Mesodermal cell (in vitro differentiated cells): Measurements from ENCODE around the gene FAM83B.
"Not testable (repeated sequence)": the region's sequence is repeated elsewhere in the genome, so short reads cannot be mapped to it uniquely, and the experiment has no call there.

Experiments
- H3K27ac ChIP-seq: 2 replicates; pipeline ENCODE4 v1.7.0; 2013; ENCODE audit warnings: mild to moderate bottlenecking, low read depth, low read length, moderate library complexity; ENCODE audit not compliant: severe bottlenecking
- H3K36me3 ChIP-seq: 2 replicates; pipeline ENCODE4 v1.7.1; 2013; ENCODE audit warnings: mild to moderate bottlenecking, low read length, moderate library complexity; ENCODE audit not compliant: control insufficient read depth, insufficient read depth
- H3K4me1 ChIP-seq: one replicate; pipeline ENCODE4 v1.7.1; 2013; ENCODE audit warnings: mild to moderate bottlenecking, low read length; ENCODE audit not compliant: insufficient read depth, control insufficient read depth, poor library complexity, severe bottlenecking
- H3K4me3 ChIP-seq: 2 replicates; pipeline ENCODE4 v1.7.0; 2013; ENCODE audit warnings: low read length, control low read depth, mild to moderate bottlenecking; ENCODE audit not compliant: insufficient read depth, poor library complexity, severe bottlenecking; ENCODE audit errors: extremely low read depth
- H3K9me3 ChIP-seq: 2 replicates; pipeline ENCODE4 v1.7.1; 2013; ENCODE audit warnings: mild to moderate bottlenecking, low read length, moderate library complexity; ENCODE audit not compliant: control insufficient read depth
- WGBS, 2 experiments: methylation state at CpG; one replicate each; pipeline ENCODE4 v1.1.5; 2013; ENCODE audit warnings: missing lambda C conversion rate in 2 of 2; ENCODE audit not compliant: insufficient coverage in 2 of 2; 5-methylcytosine and 5-hydroxymethylcytosine counted together

The FAM83B gene

DNA sequence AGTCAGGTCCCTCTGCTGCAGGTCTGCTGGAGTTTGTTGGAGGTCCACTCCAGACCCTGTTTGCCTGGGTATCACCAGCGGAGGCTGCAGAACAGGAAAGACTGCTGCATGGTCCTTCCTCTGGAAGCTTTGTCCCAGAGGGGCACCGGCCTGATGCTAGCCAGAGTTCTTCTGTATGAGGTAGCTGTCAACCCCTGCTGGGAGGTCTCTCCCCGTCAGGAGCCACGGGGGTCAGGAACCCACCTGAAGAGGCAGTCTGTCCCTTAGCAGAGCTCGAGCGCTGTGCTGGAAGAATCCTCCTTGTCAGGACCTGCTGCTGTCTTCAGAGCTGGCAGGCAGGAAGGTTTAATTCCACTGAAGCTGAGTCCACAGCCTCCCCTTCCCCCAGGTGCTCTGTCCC, 22.3 kb upstream of the FAM83B start:
- not testable (repeated sequence) for H3K27ac ChIP-seq, H3K4me1 ChIP-seq, H3K36me3 ChIP-seq, H3K9me3 ChIP-seq, H3K4me3 ChIP-seq
- 88 to 97% methylated on average over 5 of the region's 6 CpGs for WGBS, 2 experiments

DNA sequence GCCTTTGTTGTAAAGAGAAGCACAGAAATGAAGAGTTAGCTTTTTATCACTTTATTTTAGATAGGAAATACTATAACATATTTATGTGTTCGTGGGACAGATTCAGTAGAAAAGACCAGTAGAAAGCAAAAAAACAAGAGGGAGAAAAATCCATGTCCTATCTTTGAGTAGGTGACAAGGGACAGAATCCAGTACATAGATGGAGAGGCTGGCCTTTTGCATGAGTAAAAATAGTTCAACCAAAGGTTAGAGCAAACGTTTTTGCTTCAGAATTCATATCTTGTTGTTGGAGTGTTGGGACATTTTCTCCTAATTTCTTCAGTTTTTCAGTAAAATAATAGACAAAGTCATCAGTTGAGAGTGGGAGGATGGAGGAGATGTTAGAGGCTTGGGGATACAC, 19.6 kb upstream of the FAM83B start:
- Histone ChIP-seq H3K4me1 (no peaks in the 10 kb centered on the region), H3K9me3 (no peaks in the 10 kb centered on the region), H3K36me3 (no peaks in the 10 kb centered on the region), H3K4me3 (no peak overlapping the region), H3K27ac (no peak overlapping the region)
- no CpG with 5 or more reads among the region's 2 CpGs for WGBS, 2 experiments

DNA sequence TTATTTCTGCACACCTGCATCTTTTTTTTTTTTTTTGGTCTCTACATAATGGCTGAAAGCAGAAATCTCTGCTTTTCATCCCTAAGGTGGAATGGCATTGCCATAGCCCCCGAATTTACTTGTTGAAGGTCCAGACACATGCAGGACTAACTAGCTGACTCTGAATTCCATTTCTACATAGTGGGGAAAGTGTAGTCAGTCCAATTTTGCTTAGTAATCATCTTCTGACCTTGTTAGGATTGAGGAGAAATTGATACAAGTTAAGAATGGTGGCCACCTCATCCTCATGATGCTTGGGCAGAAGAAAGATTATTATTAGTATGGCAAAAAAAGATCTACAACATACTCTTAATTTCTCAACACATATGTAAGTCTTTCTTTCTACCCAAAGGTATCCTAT, 16.4 kb upstream of the FAM83B start:
- WGBS, 2 experiments: no CpG with 5 or more reads among the region's 1 CpG
- Histone ChIP-seq H3K36me3 (no peaks in the 10 kb centered on the region), H3K27ac (no peak overlapping the region), H3K4me3 (no peak overlapping the region), H3K9me3 (no peaks in the 10 kb centered on the region), H3K4me1 (no peaks in the 10 kb centered on the region)

DNA sequence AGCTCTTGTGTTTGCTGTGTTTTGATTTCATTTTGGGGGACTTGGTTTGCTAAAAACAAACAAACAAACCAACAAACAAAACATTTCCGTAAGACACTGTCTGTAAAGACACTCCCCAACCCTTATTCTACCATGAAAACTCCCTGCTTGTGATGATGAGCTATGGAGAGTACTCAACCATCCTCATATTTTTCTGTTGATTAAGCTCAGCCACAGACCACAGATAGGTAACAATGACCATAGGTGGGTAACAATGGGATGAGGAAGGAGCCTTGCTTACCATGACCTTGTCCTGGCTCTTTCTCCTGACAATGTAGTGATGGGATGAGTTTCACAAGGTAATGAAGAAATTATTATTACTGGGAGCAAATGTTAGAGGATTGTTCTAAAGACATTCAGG, 11.4 kb upstream of the FAM83B start:
- no peaks in the 10 kb centered on the region for H3K9me3 ChIP-seq
- no peak overlapping the region for H3K27ac ChIP-seq
- whole genome bisulfite sequencing, 2 experiments: 100% methylated on average over 1 of the region's 1 CpG; no CpG with 5 or more reads in 1 of the 2 experiments
- no peak overlapping the region for H3K4me3 ChIP-seq
- no peaks in the 10 kb centered on the region for H3K36me3 ChIP-seq
- H3K4me1 ChIP-seq: no peaks in the 10 kb centered on the region

DNA sequence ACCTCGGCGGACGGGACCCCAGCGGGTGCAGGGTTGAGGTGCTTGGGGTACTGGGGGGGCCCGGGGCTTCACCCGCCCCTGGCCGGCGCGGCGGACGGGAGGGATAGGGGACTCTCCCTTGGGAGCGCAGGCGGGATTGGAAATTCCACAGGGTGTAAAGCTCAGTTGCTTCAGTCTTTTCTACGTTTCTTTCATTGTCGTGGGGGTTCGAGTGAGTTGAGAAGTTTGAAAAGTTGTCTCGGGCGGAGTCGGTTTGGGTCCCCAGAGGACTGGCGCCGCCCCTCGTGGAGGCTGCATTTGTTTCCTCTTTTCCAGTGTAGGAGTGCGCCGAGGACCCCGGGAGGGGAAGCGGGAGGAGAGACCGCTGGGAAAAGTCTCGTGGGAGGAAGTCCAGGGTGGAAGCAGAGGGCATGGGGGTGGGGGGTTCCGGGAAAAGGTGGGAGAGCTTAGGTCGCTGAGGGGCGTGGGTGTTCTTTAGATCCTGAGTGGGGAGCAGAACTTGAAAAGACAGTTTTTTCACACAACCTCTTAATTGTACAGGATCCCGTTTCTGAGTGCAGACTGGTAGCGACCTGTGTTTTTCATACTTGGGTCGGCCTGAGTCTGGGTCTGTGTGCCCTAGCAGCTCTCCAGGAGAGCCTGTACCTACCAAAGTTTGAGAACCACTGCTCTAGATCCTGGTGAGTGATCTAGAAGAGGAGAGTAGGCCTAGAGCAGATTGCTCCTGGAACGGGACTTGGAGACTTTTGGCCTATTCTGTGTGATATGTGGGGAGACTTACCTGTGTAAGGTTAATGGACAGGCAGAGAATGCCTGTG, 495 bp downstream of the FAM83B start:
- peak overlapping the region; percentile 66 for H3K4me3 ChIP-seq
- H3K9me3 ChIP-seq: no peaks in the 10 kb centered on the region
- H3K36me3 ChIP-seq: no peaks in the 10 kb centered on the region
- H3K4me1 ChIP-seq: no peaks in the 10 kb centered on the region
- 5 to 13% methylated on average over 22 of the region's 35 CpGs for WGBS, 2 experiments
- H3K27ac ChIP-seq: no peak overlapping the region

DNA sequence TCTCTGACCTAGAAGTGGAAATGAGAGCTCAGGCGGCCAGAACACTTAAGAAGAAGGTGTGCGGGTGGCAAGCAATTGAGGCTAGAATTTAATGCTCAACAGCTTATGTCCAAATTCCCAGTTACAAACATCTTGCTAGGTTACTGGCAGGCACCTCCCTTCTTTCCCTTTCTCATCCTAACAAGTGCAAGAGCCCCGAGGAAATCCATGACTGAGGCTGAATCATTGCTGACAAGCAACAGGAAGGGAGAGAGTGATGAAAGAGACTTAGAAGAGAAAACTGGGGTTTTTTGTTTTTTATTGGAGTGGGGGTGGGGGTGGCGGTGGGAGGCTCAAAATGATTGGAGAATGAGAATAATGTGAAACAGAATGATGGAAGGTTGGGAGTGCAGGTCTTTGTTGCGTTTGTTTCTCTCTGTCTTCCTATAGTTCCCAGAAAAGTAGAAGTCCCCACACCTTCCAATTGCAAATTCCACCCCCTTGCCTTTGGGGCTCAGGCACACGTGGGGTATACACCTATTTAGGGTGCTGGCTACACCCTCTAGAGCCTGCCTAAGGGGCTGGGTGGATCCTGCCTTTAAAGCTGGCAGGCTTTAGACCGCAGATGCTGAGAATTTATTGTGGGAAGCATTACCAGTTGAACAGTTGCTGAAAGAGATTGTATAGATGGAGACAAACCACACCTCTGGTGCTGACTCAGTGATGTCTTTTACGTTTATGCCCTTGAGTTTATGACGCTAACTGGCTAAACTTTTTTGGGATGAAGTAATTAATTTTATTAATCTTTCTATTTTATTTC, 1.4 kb downstream of the FAM83B start:
- Histone ChIP-seq H3K4me3 (no peak overlapping the region), H3K27ac (no peak overlapping the region), H3K36me3 (no peaks in the 10 kb centered on the region), H3K4me1 (no peaks in the 10 kb centered on the region), H3K9me3 (peaks cover 4% of the 10 kb centered on the region)
- WGBS, 2 experiments: 80 to 100% methylated on average over 2 to 4 of the region's 9 CpGs

DNA sequence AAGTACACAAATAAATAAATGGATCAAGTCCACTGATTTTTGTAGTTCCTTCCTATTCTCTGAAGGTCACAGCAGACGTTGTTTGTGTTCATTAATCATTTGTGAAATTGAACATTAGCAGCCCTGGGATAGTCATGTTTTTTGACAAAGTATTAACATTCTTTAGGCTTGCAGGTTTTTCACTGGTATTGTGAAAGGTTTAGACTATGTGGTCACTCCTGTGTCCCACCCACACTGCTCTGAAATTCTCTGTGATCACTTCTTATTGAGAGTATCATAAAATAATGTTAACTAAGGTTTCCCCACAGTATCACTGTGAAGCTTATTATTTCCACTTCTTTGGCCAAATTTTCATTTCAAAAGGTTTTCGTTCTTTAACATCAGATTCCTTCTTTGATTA, 3.5 kb downstream of the FAM83B start:
- H3K4me1 ChIP-seq: no peaks in the 10 kb centered on the region
- no CpG with 5 or more reads among the region's 2 CpGs for WGBS, 2 experiments
- no peak overlapping the region for H3K27ac ChIP-seq
- no peak overlapping the region for H3K4me3 ChIP-seq
- H3K36me3 ChIP-seq: no peaks in the 10 kb centered on the region
- H3K9me3 ChIP-seq: peaks cover 4% of the 10 kb centered on the region

DNA sequence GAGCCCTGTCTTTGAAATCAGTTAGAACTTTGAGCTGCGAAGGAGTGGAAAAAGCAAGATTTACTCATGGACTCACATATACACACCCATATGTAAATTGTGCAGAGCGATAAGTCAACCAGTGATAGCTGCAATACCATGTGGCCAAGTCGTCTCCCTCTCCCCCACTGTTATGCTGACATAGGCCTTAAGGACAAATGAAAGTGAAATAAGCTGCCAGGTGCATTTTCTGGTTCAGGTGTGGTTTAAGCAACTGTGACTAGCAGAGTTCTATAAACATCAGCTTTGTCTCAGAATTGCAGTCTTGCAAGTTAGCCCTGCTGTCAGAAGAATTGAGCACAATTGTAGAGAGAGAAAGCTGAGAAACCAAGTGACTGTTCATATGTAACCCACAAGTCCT, 9.6 kb downstream of the FAM83B start:
- Histone ChIP-seq H3K27ac (no peak overlapping the region), H3K36me3 (no peaks in the 10 kb centered on the region), H3K4me3 (no peak overlapping the region), H3K9me3 (peaks cover 4% of the 10 kb centered on the region), H3K4me1 (peaks cover 6% of the 10 kb centered on the region)
- no CpG with 5 or more reads among the region's 3 CpGs for WGBS, 2 experiments

DNA sequence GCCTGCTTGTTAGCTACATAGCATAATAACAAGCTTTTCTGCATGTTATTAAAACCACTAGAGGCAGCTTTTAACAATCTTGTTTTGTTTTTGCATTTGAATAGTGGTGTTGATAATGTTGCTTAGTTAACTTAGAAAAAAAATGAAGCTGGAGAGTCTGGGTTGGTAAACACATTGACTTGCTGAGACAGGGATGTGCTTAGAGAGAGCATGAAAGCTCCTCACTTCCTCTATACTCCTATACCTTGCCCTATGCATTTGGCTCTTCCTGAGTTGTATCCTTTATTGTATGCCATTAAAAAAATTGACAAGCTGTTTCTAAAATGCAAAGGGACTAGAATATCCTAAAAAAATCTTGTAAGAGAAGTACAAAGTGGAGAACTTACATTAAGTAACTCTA, 13.6 kb downstream of the FAM83B start:
- H3K36me3 ChIP-seq: no peaks in the 10 kb centered on the region
- H3K27ac ChIP-seq: no peak overlapping the region
- peaks cover 6% of the 10 kb centered on the region for H3K4me1 ChIP-seq
- no peaks in the 10 kb centered on the region for H3K9me3 ChIP-seq
- H3K4me3 ChIP-seq: no peak overlapping the region

DNA sequence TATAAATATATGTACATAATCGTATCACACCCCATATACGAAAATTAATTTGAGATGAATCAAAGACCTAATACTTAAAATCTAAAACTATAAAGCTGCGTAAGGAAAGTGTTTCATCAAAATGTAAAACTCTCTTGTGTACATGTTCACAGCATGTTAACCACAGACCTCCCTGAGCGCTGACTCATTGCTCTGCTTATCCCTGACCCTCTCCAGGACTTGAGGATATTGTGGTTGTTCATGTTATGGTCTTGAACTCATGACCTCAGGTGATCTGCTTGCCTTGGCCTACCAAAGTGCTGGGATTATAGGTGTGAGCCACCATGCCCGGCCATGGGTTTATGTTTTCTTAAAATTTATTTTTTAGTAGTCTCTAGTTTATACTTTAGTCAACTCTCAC, 14.2 kb downstream of the FAM83B start:
- WGBS, 2 experiments: 57% methylated on average over 1 of the region's 5 CpGs; no CpG with 5 or more reads in 1 of the 2 experiments
- Histone ChIP-seq H3K9me3 (no peaks in the 10 kb centered on the region), H3K36me3 (no peaks in the 10 kb centered on the region), H3K4me1 (peaks cover 6% of the 10 kb centered on the region), H3K4me3 (no peak overlapping the region), H3K27ac (no peak overlapping the region)
